ENCODE results near the gene RFX8. TPM values are rescaled to one million over a fixed set of nuclear protein-coding genes. Genes with fewer than 3 reads are reported as not detected.

The RFX8 gene
- total and polyA plus RNA-seq, 9 of the 15 experiments (the other 6 are each of a cell fraction or from before 2014, with no cell fraction given): not detected

GRCh38 chr2:101412092-101412694 is 62.7 kb downstream of the RFX8 start:
- Histone ChIP-seq H3K79me2 (ENCODE audit: control insufficient read depth, insufficient read depth, low read length) (no peaks in the 10 kb centered on the region), H2AFZ (ENCODE audit: low read depth, low read length) (no peak overlapping the region), H3K9me1 (ENCODE audit: control insufficient read depth, insufficient read depth, low read length) (no peaks in the 10 kb centered on the region), H4K20me1 (replicated peaks; ENCODE audit: control insufficient read depth, insufficient read depth, low read length) (0 out of 2 replicates have a peak, but pooled peaks cover 3% of the 10 kb centered on the region), H3K4me1 (replicated peaks in 1 of 2; ENCODE audit: control insufficient read depth in 2 of 2, insufficient read depth in 2 of 2, low read length in 2 of 2) (no peaks in the 10 kb centered on the region), H3K27me3 (ENCODE audit: control insufficient read depth in 2 of 2, insufficient read depth in 2 of 2, low read length in 2 of 2) (peaks cover 2 to 69% of the 10 kb centered on the region in 2 experiments; a peak in 3 of 5 replicates), H3K9ac (ENCODE audit: insufficient read depth in 1 of 2, low read depth in 2 of 2, low read length in 2 of 2) (no peak overlapping the region), H3K4me3 (no peak overlapping the region), H3K4me2 (ENCODE audit: insufficient read depth, low read length) (no peak overlapping the region), H3K36me3 (ENCODE audit: control insufficient read depth, insufficient read depth, low read length) (no peaks in the 10 kb centered on the region), H3K9me3 (replicated peaks; ENCODE audit: control insufficient read depth, insufficient read depth, low read depth, low read length) (0 out of 2 replicates have a peak, but pooled peaks cover 2% of the 10 kb centered on the region), H3K27ac (ENCODE audit: extremely low read depth, low read depth, low read length) (no peak overlapping the region)
- no TSS peak for BruUV-seq (replicated peaks)
- DNase-seq (ENCODE audit: extremely low read depth in 1 of 4, low spot score in 3 of 4) (no peak), FAIRE-seq (no peak), ATAC-seq (no peak)
- WGBS (ENCODE audit: insufficient coverage, low coverage, missing lambda C conversion rate): under 1% methylated on average over 9 of the region's 9 CpGs
- intact Hi-C loops (cut with micrococcal nuclease) (loop anchor here (10.0 kb wide), 2 partner anchors 313 to 573 kb away; no protein-coding TSS in a partner anchor), in situ Hi-C loops (cut with MboI) (loop anchor here (10.0 kb wide), 1 partner anchor 413 kb away; no protein-coding TSS in a partner anchor)
- ChIA-PET CTCF (ENCODE audit: low intra/inter-chr PET ratio) (no interaction called here), POLR2A (no interaction called here)
- TF ChIP-seq ARID3B (CRISPR knock-in tag; IDR thresholded peaks at IDR 0.05; ENCODE audit: borderline replicate concordance) (no peak), FOXP4 (CRISPR knock-in tag; IDR thresholded peaks at IDR 0.05; ENCODE audit: borderline replicate concordance) (no peak), ZNF609 (CRISPR knock-in tag; IDR thresholded peaks at IDR 0.05; ENCODE audit: borderline replicate concordance) (no peak), HDAC1 (IDR thresholded peaks at IDR 0.05) (no peak), ZNF699 (CRISPR knock-in tag; IDR thresholded peaks at IDR 0.05; ENCODE audit: insufficient replicate concordance) (no peak), POLR2A (conservative IDR thresholded peaks at IDR 0.05) (no peak), TFE3 (CRISPR knock-in tag; IDR thresholded peaks at IDR 0.05) (no peak), PRPF4 (IDR thresholded peaks at IDR 0.05; ENCODE audit: insufficient read depth, low read depth, low read length, poor library complexity, severe bottlenecking) (no peak), ZFPM2 (CRISPR knock-in tag; IDR thresholded peaks at IDR 0.05) (no peak)

All from K562 (cell line).